Measurements from ENCODE around the gene AMIGO3. TPM values are rescaled to one million over a fixed set of nuclear protein-coding genes. Genes with fewer than 3 reads are reported as not detected.
A peak's percentile ranks its signal among the peaks of the same experiment; 100 is the strongest.

AMIGO3 gene
- total RNA-seq, 1 donor from 2014 or later = not detected

DNA sequence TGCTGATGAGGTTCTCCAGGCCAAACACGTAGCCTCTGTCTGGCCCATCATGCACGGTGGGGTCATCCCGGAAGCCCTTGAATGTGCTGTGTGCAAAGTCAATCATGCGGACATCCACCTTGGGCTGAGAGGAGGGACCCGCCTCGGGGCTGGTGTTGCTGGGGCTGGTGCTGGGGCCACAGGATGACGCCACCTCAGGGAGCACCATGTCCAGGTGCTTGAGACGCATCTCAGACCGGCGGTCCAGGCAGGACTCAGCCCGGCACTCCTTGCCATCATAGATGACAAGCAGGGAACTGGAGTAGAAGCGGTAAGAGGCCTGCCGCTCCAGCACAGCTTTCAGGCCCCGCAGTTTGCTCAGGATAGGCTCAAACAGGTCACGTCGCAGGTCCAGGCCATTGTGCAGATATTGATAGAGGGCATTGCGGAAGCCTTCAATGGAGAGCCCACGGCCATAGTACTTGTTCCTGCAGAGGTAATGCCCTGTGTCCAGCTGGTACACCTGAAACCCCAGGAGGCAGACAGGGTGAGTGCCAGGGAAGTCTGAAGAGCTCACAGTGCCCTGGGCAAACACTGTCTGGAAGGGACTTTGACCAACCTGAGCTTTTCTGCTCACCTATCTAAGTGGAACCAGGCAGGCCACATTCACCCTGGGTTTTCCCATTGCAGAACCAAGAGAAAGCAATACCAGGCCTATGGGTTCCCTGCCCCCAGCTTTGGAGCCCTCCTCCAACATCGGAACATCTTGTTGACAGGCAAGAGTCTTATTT, 7.9 kb upstream of the AMIGO3 start:
- intact Hi-C loops (cut with DNase I) = no loop called here
- DNase-seq (ENCODE audit: low spot score) = no peak
- ATAC-seq = no peak

- DNase-seq (ENCODE audit: low spot score) = peak; percentile 31
- intact Hi-C loops (cut with DNase I) = no loop called here
- ATAC-seq = no peak
Observed at GRCh38 chr3:49725906-49726681, 6.6 kb upstream of the AMIGO3 start.

DNA sequence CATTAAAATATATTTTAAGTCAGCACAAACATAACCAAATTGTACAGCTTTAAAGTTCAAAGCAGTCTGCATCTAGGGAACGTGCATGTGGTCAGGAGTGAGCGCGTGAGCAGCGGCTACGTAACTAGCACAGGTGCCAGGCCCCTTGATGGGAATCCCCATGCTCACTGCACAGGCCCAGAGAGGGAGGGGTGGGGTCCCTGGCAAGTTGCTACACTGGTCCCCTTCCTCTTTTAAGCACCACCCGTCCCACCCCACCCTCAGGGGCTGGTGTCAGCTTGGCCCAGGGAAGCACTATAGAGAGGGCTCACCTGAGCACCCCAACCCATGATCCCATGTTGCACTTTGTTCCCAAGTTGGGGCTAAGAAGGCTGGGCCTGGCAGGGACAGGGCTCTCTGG, 5.1 kb upstream of the AMIGO3 start:
- peak; percentile 14 for ATAC-seq
- intact Hi-C loops (cut with DNase I) = no loop called here
- DNase-seq (ENCODE audit: low spot score) = peak; percentile 66

- DNase-seq (ENCODE audit: low spot score) (peak; percentile 98), ATAC-seq (peak; percentile 93)
- intact Hi-C loops (cut with DNase I) = no loop called here
Observed at GRCh38 chr3:49723628-49724551, 4.4 kb upstream of the AMIGO3 start, which contains the start of gene GMPPB. TSS of gene GMPPB (minus strand) at chr3:49723951. CDS start at chr3:49723726, 225 bp downstream.

DNA sequence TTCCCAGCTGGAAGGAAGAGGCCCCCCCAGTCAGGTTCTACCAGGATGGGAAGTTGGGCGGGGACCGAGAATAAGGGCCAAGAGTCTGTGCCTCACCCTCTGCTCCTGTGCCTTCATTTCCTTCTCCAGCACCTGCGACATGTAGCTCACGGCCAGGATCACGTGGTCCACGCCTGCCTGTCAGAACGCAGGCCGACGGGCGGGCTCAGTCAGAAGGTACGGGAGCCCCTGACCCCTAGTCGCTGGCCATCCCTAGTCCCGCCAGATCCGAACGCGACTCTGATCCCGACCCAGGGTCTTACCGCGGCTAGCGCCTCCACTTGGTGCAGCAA, 3.8 kb upstream of the AMIGO3 start:
- DNase-seq (ENCODE audit: low spot score) = peak; percentile 73
- intact Hi-C loops (cut with DNase I) = no loop called here

DNA sequence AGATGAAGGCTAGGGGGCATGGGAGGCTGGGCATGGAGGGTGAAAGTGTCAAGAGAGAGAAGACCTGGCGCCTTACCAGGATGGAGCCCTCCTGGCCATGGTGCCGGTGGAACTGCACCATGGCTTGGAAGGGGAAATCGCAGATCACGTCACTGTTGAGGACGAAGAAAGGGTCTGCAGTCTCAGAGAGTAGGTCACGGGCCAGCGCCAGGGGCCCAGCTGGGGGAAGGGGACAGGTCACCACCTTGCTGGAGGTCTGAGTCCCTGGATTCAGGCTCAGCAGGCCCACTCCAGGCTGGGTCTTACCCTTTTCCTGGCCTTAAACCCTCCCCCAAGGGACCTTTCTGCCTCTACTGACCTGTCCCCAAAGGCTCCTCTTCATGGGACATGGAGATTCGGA, 3.4 kb upstream of the AMIGO3 start:
- intact Hi-C loops (cut with DNase I) = no loop called here
- ATAC-seq = no peak
- DNase-seq (ENCODE audit: low spot score) = peak; percentile 68

More for the DNA sequence above, 3.8 kb upstream of the AMIGO3 start:
- no peak for ATAC-seq

GRCh38 chr3:49721896-49722781, 2.7 kb upstream of the AMIGO3 start:
- DNase-seq (ENCODE audit: low spot score) = peak; percentile 60
- ATAC-seq = no peak
- intact Hi-C loops (cut with DNase I) = no loop called here

DNA sequence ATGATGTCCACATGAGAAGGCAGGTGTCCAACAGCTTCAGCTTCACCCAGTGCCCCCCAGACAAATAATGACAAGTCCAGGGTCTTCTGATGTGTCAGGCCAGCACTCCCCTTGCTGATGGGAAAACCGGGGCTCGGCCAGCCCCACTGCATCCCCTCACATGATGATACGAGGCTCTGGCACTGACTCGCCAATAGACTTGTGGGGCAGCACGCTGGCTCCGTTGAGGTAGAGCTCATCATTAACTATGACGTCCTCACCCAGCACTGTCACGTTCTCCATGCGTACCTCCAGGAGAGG, 2.1 kb upstream of the AMIGO3 start:
- ATAC-seq (no peak), DNase-seq (ENCODE audit: low spot score) (peak; percentile 57)
- intact Hi-C loops (cut with DNase I) = no loop called here

- intact Hi-C loops (cut with DNase I) = no loop called here
- peak; percentile 51 for DNase-seq (ENCODE audit: low spot score)
Observed at GRCh38 chr3:49720855-49721595, 1.5 kb upstream of the AMIGO3 start.

DNA sequence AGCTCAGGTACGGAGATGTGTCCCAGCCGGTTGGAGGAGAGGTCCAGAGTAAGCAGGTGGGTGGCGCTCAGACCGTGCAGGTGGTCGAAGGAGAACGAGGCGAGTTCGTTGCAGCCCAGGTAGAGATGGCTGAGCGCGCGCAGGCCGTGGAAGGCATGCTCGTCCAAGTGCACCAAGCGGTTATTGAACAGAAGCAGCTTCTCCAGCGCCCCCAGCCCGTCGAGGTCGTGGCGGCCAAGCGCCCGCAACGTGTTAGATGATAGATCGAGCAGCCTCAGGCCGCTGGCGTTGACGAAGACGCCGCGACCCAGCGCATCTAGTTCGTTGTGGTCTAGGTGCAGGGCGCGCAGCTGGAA, 648 bp downstream of the AMIGO3 start:
- intact Hi-C loops (cut with DNase I) = no loop called here
- DNase-seq (ENCODE audit: low spot score) = peak; percentile 64
- no peak for ATAC-seq

More at GRCh38 chr3:49720855-49721595, 1.5 kb upstream of the AMIGO3 start:
- no peak for ATAC-seq

DNA sequence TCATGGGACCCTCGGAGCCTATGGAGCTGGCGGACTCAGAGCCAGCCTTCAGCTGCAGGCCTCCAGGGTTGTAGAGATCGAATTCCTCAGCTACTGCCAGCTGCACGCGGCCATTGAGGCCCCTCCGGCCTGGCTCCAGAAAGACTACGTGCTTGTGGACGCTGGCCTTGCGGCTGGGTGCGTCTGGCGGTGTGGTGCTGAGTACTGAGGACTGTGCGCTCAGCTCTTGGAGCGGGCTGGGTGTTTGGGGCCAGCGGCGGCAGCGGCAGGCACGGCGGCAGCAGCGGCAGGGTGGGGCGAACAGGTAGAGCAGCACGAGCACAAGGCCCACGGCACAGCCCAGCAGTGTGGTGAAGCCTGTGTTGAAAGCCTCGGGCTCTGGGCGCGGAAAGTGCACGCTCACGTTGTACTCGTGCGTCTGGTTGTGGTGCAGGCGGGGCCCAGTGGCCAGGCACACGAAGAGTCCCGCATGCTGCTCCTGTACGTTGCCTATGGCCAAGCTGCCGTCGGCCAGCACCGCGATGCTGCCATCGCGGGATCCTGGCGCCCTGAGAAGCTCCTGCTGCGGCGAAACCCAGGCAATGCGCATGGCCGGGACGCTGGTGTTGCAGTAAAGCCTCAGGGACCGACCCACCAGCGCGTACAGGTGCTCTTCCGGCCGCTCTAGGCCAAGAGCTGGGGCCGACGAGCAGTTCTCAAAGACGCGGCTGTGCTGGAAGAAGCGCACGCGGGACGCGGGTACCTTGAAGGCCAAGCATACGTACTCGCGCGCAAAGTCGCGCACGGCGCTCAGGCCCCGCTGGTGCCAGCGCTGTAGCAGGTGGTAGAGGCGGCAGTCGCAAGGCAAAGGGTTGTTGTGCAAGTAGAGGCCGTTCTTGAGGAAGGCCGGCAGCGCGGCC, 1.3 kb downstream of the AMIGO3 start:
- intact Hi-C loops (cut with DNase I) = no loop called here
- ATAC-seq (no peak), DNase-seq (ENCODE audit: low spot score) (no peak)

DNA sequence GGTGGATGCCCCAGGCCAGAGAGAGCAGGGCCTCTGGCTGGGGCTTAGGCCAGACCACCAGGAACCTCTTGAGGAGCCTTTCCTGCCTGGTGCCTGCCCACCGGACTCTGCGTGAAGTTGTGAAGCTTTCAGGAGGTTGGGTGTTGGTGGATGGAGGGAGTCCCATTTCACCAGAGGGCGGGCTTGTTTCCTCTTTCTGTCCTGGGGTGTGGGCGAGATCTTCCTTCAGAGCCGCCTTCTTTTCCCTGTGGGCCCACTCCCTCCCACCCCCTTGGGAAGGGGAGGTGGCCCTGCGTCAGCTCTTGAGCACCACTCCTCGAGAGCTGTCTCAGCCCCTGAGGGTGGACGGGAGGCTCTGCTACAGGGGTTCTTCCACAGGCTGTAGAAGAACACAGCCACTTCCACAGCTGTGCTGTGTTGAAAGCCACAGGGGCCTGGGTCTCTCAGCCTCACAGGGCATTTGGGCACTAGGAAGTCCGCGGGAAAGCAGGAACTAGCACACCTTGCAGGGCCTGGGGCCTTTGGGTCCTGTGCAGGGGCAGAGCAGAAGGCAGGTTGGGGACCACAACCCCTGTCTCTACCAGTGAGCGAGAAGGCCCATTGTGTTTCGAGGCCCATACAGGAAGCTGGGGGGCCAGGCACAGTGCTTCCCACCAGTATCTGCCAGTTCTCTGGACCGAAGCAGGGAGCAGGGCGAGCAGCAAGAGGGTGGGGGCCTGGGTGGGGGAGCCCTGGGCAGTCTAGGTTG, 2.1 kb downstream of the AMIGO3 start:
- DNase-seq (ENCODE audit: low spot score) (peak; percentile 55), ATAC-seq (no peak)
- intact Hi-C loops (cut with DNase I) = no loop called here

GRCh38 chr3:49716691-49717210, 2.7 kb downstream of the AMIGO3 start:
- ATAC-seq (no peak), DNase-seq (ENCODE audit: low spot score) (peak; percentile 54)
- intact Hi-C loops (cut with DNase I) = no loop called here

DNA sequence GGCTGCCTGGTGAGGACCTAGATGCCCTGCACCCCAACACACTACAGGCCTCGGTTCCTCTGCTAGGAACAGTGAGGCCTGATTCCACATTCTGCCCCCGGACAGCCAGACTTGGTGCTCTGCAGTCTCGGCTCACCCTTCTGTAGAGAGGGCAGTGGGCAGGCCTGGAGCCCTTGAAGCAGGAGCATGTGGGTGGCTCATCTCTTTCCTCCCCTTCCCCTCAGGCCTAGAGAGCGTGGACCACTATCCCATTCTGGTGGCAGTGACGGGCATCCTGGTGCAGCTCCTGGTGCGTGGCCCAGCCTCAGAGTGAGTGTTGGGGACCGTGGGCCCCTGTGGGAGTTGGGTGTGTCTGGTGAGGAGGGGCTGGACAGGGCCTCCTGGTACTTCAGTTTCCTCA, 3.3 kb downstream of the AMIGO3 start:
- no peak for ATAC-seq
- intact Hi-C loops (cut with DNase I) = no loop called here
- peak; percentile 51 for DNase-seq (ENCODE audit: low spot score)

DNA sequence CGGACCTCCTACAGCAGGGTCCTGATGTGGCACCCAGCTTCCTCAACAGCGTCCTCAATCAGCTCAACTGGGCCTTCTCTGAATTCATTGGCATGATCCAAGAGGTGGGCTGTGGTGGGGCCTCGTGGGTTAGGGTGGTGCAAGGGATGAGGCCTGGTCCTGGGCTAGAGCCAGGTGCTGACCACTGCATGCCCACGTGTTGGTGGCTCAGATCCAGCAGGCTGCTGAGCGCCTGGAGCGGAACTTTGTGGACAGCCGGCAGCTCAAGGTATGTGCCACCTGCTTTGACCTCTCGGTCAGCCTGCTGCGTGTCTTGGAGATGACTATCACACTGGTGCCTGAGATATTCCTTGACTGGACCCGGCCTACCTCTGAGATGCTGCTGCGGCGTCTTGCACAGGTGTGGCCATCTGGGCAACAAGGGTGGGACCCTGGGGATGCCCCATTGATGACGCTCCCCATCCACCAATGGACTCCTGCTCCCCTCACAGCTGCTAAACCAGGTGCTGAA, 3.8 kb downstream of the AMIGO3 start:
- peak; percentile 54 for DNase-seq (ENCODE audit: low spot score)
- no peak for ATAC-seq
- intact Hi-C loops (cut with DNase I) = no loop called here
